PC-3 (cell line): ENCODE data around the gene HTR3A.

Experiments
- EZH2 ChIP-seq: fragments of 300-600 bp; sonication (generic); IDR thresholded peaks from one replicate; pipeline ENCODE4 v1.6.1; 2017; ENCODE audit warnings: antibody characterized with exemption, mild to moderate bottlenecking, low read length; ENCODE audit not compliant: unreplicated experiment
- TF ChIP-seq, protein P1 (sequence below): fragments of 300-600 bp; sonication (generic); conservative IDR thresholded peaks from 2 replicates; pipeline ENCODE4 v1.5.1; 2017; ENCODE audit warnings: antibody characterized with exemption, low read depth, mild to moderate bottlenecking, low read length

DNA sequence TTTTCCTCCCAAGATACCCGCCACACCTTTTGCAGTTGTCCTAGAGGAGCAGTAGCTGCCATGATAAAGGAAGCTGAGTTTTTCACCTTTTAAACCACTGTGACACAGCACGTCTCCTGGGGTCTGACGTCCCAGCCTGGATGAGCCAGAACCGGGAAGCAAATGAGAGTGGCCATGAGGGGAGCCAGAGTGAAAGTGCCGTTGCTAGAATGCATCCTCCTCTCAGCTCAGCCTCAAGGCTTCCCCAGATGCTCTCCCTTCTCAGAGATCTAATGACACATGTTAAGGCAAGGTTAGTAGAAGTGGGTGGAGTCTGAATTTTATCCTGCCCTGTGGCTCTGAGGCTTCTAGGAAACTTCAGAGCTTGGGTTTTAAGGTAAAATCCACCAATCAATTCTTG, 23.4 kb upstream of the HTR3A start:
- TF ChIP-seq, protein P1, sequence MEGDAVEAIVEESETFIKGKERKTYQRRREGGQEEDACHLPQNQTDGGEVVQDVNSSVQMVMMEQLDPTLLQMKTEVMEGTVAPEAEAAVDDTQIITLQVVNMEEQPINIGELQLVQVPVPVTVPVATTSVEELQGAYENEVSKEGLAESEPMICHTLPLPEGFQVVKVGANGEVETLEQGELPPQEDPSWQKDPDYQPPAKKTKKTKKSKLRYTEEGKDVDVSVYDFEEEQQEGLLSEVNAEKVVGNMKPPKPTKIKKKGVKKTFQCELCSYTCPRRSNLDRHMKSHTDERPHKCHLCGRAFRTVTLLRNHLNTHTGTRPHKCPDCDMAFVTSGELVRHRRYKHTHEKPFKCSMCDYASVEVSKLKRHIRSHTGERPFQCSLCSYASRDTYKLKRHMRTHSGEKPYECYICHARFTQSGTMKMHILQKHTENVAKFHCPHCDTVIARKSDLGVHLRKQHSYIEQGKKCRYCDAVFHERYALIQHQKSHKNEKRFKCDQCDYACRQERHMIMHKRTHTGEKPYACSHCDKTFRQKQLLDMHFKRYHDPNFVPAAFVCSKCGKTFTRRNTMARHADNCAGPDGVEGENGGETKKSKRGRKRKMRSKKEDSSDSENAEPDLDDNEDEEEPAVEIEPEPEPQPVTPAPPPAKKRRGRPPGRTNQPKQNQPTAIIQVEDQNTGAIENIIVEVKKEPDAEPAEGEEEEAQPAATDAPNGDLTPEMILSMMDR = no peak
- TF ChIP-seq EZH2 = no peak
